ENCODE data around the gene WARS2.

Gene WARS2

GRCh38 chr1:118989878-118990378 is 150.5 kb downstream of the WARS2 start:
- intact Hi-C loops (cut with DNase I): no loop called here
- DNase-seq: no peak

- intact Hi-C loops (cut with DNase I): no loop called here
- no peak for DNase-seq
Measured at GRCh38 chr1:118989006-118989815, 151.2 kb downstream of the WARS2 start.

- no peak for DNase-seq
- intact Hi-C loops (cut with DNase I): no loop called here
Measured at GRCh38 chr1:118988186-118989005, 152.1 kb downstream of the WARS2 start, which contains the start of gene TBX15. TSS of gene TBX15 (minus strand) at chr1:118988343. CDS start at chr1:118987795, 548 bp downstream.

- intact Hi-C loops (cut with DNase I): no loop called here
- no peak for DNase-seq
Measured at GRCh38 chr1:118987468-118988185, 152.8 kb downstream of the WARS2 start.

- no peak for DNase-seq
- intact Hi-C loops (cut with DNase I): no loop called here
Measured at GRCh38 chr1:118986555-118987467, 153.6 kb downstream of the WARS2 start.

GRCh38 chr1:118985640-118986554 is 154.6 kb downstream of the WARS2 start:
- intact Hi-C loops (cut with DNase I): no loop called here
- no peak for DNase-seq

GRCh38 chr1:118984722-118985639 is 155.5 kb downstream of the WARS2 start:
- intact Hi-C loops (cut with DNase I): no loop called here
- no peak for DNase-seq

GRCh38 chr1:118984086-118984721 is 156.2 kb downstream of the WARS2 start:
- peak in 1 of 42 donors; percentile 10 for DNase-seq
- intact Hi-C loops (cut with DNase I): no loop called here

- intact Hi-C loops (cut with DNase I): no loop called here
- no peak for DNase-seq
Measured at GRCh38 chr1:118983558-118984041, 156.9 kb downstream of the WARS2 start.

- DNase-seq: no peak
- intact Hi-C loops (cut with DNase I): no loop called here
Measured at GRCh38 chr1:118982821-118983557, 157.5 kb downstream of the WARS2 start.

GRCh38 chr1:118982266-118982665 is 158.2 kb downstream of the WARS2 start:
- intact Hi-C loops (cut with DNase I): no loop called here
- no peak for DNase-seq

GRCh38 chr1:118981436-118981835 is 159.0 kb downstream of the WARS2 start:
- no peak for DNase-seq
- intact Hi-C loops (cut with DNase I): no loop called here
